GM11168 (cell line): ENCODE results near the gene IPO7.
"Not testable (repeated sequence)": the region's sequence is repeated elsewhere in the genome, so short reads cannot be mapped to it uniquely, and the experiment has no call there.

Experiments
- in situ Hi-C: fragments of 300-500 bp; cut with MboI; formaldehyde crosslinking; loops from one replicate; pipeline ENCODE4 v1.12.0; 2022; ENCODE audit warnings: low sequenced_read_pairs; ENCODE audit not compliant: unreplicated experiment

Gene IPO7

DNA sequence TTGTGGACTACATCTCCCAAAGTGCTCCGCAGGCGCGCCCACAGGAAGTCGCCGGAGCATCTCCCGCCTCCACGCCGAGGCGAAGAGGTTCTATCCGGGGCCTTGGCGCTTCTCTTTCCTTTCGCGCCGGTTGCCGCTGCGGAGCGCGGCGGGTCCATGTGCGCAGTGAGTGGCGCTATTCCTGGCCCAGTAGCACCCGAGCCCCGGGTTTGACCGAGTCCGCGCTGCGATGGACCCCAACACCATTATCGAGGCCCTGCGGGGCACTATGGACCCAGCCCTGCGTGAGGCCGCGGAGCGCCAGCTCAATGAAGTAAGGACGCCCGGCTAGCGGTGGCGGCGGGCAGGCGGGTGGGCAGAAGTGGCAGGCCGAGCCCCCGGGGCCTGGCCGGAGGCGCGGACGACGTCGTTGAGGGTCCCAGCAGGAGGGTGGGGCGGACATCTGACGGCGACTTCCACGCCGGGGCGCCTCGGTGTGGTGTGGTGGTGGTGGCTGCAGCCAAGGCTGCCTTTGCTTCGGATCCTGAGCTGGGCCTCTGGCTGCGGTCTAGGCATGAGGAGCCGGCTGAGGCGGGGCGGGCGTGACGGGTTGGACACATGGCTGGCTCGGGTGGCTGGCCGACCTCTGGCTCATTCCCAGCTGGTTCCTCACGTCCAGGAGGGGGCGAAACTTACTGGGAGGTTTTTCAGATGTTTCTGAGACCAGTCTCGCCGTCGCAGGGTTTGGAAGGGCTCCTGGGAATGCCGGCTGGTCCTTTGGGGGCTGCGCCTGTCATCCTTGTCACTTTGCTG, at the start of gene IPO7:
Gene IPO7, plus strand, starts transcription at position 118 of the 792 bp plus-strand sequence. Its CDS starts 112 bp downstream, at position 230.
- in situ Hi-C loops: no loop called here

DNA sequence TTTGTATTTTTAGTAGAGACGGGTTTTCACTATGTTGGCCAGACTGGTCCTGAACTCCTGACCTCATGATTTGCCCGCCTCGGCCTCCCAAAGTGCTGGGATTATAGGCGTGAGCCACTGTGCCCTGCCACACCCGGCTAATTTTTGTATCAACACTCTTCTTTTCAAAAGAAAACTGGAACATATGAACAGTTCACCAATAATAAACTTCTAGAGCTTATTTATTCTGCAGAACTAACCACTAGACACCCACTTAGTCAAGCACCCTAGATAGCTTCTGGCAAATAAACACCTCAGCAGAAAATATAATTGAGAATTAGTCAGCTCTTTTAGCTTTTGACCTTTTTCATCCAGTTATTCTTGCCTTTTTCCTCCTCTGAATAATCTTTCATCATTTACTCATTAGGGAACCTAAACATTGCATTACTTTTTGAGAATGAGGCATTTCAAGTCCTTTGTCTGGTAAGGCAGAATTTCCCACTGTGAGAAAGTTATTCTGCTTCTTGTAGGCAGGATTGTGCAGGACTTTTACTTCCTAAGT, 42.7 kb upstream of the IPO7 start:
- in situ Hi-C loops: no loop called here

- in situ Hi-C loops: no loop called here
These were observed 40.3 kb upstream of the IPO7 start for GRCh38 chr11:9344061-9344680.

- in situ Hi-C loops: no loop called here
These were observed 37.4 kb upstream of the IPO7 start for GRCh38 chr11:9347100-9347499.

- in situ Hi-C loops: not testable (repeated sequence)
These were observed 36.7 kb upstream of the IPO7 start for GRCh38 chr11:9347779-9348178.

DNA sequence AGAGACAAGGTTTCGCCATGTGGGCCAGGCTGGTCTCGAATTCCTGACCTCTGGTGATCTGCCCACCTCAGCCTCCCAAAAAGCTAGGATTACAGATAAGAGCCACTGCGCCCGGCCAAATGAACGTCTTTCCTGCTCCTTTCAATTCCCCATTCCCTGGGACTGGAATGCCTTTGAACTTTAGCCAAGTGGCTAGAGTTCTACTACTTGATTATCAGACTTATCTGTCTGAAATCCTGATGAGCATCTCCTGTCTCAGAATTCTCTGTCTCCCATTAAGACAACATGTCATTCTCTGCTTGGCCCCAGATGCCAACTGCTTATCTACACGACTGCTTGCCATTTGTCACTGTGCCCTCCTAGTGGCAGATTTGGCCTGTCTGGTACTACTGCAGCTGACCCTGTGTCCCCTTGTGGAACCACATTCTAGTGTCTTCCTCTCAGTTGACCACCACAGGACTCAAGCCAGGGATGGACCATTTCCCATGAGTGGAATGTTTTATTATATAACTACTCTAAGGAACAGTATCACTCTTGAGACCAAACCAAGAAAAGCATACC, 33.1 kb upstream of the IPO7 start:
- in situ Hi-C loops: no loop called here

DNA sequence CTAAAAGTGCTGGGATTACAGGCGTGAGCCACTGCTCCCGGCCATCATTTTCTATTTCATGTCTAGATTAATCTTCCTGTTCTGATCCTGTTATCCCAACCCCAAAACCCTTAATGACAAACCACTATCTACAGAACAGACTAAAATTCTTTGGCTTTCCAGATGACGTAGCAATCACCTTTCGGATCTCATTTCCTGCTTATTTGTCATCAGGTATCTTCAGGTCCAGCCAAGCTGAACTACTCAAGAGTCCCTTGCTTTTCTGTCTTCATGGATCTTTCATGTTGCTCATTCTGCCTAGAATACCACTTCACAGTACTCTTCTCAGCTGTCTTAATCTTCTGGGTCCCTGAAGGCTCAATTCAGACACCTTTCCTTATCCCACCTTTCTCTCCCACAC, 27.4 kb upstream of the IPO7 start:
- in situ Hi-C loops: no loop called here

GRCh38 chr11:9360862-9361622, 23.4 kb upstream of the IPO7 start:
- in situ Hi-C loops: not testable (repeated sequence)

DNA sequence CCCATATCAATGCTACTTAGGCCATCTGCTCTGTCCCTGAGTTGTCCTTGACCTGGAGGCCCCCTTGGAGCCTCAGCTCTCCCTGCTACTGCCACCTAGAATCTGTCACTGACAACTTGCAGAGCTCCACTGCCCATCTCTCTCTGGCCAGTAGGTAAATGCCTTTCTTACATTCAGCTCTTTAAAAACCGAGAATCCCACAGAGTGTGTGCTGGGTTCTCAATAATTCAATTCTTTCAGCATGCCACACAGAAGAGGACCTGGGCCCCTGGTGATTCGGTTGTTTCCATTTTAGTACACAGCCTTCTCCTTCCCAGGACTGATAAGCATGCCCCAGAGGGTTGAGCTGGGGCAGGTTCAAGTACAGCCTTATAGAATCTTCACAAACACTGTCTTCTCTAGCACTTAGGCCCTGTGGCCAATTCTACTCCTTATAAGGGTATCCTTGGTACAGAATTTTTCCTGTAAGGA, 22.0 kb upstream of the IPO7 start:
- in situ Hi-C loops: no loop called here

DNA sequence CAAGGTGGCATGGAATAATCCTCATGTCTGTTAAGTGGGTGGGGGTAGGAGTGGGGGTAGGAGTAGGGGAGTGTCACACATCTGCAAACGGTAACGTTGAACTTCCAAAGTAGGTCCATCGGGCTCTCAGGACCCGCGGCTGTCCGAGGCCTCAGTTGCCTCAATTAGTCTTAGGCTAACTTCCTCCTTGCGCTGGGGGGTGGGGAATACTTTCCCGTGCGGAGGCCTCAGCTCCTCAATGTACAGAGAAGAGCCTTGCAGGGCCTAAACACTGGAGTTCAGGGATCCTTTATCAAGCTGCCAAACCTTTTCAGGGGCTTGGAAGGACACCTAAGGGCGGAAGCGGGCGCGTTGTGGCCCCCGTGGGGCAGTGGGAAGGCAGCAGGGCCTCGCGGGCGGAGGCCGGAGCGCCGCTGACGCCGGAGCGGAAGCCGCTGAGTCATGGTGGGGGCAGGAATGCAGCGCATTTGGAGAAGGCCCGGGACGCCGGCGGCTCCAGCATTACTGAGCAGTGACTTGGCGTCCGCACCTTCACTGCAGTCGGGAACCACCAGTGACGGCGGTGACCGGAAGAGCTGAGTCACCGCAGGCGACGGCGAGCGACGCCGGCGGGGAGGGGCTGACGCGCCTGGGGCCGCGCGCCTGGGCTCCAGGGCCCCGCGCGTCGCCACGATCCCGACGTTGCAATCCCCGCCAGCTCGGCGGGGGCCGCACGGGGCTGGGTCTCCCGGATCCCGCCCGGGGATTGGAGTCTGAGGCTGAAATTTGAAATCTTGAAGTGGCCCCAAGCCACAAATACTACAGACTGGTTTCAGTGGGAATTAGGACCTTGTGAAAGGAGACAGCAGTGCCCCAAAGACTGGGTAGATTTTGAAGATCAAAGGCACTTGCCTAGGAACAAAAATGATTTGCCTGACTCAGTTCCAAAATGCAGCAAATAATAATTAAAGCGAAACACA, 20.2 kb upstream of the IPO7 start:
- in situ Hi-C loops: no loop called here

DNA sequence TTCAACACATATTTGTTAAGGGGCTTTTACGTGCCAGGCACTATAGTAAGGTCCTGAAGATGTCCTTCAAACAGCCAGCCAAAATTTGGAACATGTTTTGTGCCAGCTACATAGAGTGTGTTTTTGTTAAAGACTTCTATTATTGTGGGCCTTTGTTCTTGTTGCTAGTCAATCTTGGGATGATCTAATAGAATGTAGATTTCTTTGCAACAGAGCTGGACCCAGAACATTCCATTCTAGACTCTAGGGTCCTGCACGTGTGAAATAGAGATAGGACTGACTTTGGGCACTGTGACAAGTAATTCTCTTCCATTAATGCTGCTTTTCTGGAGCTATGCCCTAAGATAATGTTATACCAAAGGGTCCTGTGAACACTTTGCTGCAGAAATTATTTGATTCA, 16.9 kb upstream of the IPO7 start:
- in situ Hi-C loops: no loop called here

GRCh38 chr11:9377036-9377435, 7.4 kb upstream of the IPO7 start:
- in situ Hi-C loops: no loop called here

DNA sequence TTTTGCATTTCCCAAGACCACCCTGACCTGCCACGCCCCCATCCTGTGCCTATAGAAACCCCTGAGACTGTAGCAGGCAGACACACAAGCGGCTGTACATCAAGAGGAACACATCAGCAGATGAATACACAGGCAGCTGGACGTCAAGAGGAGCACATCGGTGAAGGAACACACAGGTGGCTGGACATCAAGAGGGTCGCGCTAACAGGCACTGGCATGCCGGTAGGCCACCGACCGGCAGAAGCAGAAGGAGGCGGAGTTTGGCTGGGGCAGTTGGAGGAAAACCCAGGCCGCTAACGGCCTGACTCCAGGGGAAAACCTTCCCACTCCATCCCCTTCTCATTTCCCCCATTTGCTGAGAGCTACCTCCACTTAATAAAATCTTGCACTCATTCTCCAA, 5.4 kb upstream of the IPO7 start:
- in situ Hi-C loops: no loop called here

- in situ Hi-C loops: no loop called here
These were observed 3.7 kb upstream of the IPO7 start for GRCh38 chr11:9380773-9381172.

DNA sequence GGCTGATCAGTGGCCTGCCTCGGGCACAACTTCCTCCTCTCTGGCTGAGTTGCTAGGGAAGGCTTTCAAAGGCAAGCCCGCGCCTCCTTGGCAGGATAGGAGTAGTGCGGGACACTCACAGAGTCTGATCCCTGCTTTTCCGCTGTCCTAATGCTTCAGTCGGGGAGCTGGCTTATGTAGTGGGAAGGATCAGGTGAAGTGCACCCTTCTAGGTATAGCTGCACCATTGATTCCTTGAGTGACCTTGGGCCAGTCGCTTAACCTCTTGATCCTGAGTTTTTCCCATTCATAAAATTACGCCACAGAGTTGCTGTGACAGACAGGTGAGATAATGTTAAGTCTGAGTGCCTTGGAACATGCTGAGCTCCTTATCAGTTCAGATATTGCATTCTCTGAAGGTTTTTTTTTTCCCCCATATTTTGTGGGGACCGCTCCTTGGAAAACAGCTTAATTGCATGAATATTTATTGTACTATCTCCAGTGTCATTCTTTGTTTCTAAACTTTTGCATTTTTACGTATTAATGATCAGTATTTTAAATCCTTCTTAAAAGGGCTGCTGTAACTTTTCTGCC, 961 bp downstream of the IPO7 start:
- in situ Hi-C loops: no loop called here

DNA sequence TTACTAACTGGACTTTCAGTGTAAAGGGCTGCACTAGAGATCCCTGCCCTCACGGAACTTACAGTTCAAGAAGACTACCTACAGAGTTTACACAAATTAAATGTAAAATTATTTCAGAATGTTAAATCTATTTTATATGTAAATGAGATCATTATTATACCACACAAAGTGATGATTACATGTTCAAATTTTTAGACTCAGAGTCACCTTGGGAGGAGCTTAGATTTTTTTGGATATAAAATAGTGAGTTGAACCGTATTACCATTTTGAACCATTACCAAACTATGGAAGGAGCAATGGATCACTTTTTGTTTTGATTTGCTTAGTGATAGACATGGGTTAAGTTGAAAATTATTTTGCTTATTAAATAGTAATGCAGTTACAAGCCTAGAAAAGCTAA, 1.6 kb downstream of the IPO7 start:
- in situ Hi-C loops: no loop called here

DNA sequence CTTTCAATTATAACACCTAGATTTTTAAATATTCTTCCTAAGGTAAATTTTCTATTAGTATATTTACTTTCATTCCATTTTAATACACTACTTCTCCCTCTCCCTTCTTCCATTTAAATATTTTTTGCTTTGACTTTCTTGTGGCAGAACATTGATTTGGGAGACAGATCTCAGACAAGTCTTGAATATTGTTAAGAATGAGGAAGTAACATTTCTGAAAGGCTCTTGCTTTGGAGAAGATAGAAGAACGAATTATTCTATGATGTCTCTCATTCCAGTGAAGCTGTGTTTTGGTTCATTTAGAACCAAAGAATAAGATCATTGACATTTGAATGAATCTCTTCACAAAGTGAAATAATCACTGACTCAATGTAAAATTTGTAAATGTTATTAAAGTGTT, 2.4 kb downstream of the IPO7 start:
- in situ Hi-C loops: no loop called here

GRCh38 chr11:9396310-9396709, 11.9 kb downstream of the IPO7 start:
- in situ Hi-C loops: no loop called here

GRCh38 chr11:9396752-9397151, 12.3 kb downstream of the IPO7 start:
- in situ Hi-C loops: no loop called here
